Aorta (tissue), 5 donors: Measurements from ENCODE around the gene TOX3. TPM values are rescaled to one million over a fixed set of nuclear protein-coding genes. Genes with fewer than 3 reads are reported as not detected.

ENCODE experiments used
- ATAC-seq: fragments of 200-7000 bp; cut with Tn5 transposase; one replicate; pipeline ENCODE4 v1.9.1; 2022; ENCODE audit warnings: moderate library complexity; ENCODE audit not compliant: low FRiP score
- DNase-seq, 2 donors: peaks; one replicate each; pipeline ENCODE4 v3.0.0-alpha.2; 2020
- H3K27ac ChIP-seq, 2 donors: one replicate each; pipeline ENCODE4 v1.5.1; 2013; ENCODE audit warnings: low read length in 2 of 2, mild to moderate bottlenecking in 2 of 2, moderate library complexity in 2 of 2, control low read depth in 1 of 2, inconsistent platforms in 1 of 2, low read depth in 1 of 2
- H3K27me3 ChIP-seq, 2 donors: one replicate each; pipeline ENCODE4 v1.6.1; 2013; ENCODE audit warnings: control low read depth in 1 of 2, low read length in 1 of 2, mild to moderate bottlenecking in 1 of 2, moderate library complexity in 1 of 2; ENCODE audit not compliant: insufficient read depth in 2 of 2, control insufficient read depth in 1 of 2
- H3K36me3 ChIP-seq, 2 donors: one replicate each; pipeline ENCODE4 v1.6.1; 2013; ENCODE audit warnings: control low read depth in 1 of 2, low read length in 1 of 2, mild to moderate bottlenecking in 1 of 2; ENCODE audit not compliant: insufficient read depth in 2 of 2, control insufficient read depth in 1 of 2
- H3K4me1 ChIP-seq, 2 donors: one replicate each; pipeline ENCODE4 v1.6.1; 2013; ENCODE audit warnings: low read length in 2 of 2, control low read depth in 1 of 2, mild to moderate bottlenecking in 1 of 2, moderate library complexity in 1 of 2; ENCODE audit not compliant: insufficient read depth in 2 of 2, control insufficient read depth in 1 of 2
- H3K4me3 ChIP-seq, 2 donors: one replicate each; pipeline ENCODE4 v1.5.1; 2013; ENCODE audit warnings: low read length in 2 of 2, control low read depth in 1 of 2, mild to moderate bottlenecking in 1 of 2
- H3K9me3 ChIP-seq: one replicate; pipeline ENCODE4 v1.6.1; 2013; ENCODE audit warnings: mild to moderate bottlenecking, low read length; ENCODE audit not compliant: control insufficient read depth
- WGBS, 2 donors: extraction: QIAGEN DNeasy Blood & Tissue Kit; methylation state at CpG; one replicate each; pipeline ENCODE4 v1.1.7; 2013; 5-methylcytosine and 5-hydroxymethylcytosine counted together
- intact Hi-C, 2 donors: fragments of 100-400 bp; cut with DNase I; formaldehyde crosslinking; loops; one replicate each; pipeline versions ENCODE4 v1.14.2 to v1.15.0; 2022
- polyA plus RNA-seq, 2 donors: library from polyadenylated mRNA; stranded (reverse); fragments of 200-250 nt; gene quantifications; one replicate each; pipeline ENCODE4 v1.2.3, GENCODE V29; 2013
- total RNA-seq, 2 donors: library from RNA; stranded (reverse); fragmentation: NEBNext Ultra II Directional; extraction: Animal tissue kit (Norgen Biotek cat#: 25700); gene quantifications; one replicate each; pipeline ENCODE4 v1.2.1, GENCODE V29; 2021
- donor health status: healthy with polysubstance abuse.
- donor health status: Bipolar disorder and iron deficiency.
- donor health status: DM: no; HTN: no; CAD: no.
- donor health status: DM: no; HTN: no; CAD: no.
- donor health status: DM: yes; HTN: yes; CAD: no.

The TOX3 gene
- total and polyA plus RNA-seq, 4 donors = 1.3 TPM; not detected in 3

DNA sequence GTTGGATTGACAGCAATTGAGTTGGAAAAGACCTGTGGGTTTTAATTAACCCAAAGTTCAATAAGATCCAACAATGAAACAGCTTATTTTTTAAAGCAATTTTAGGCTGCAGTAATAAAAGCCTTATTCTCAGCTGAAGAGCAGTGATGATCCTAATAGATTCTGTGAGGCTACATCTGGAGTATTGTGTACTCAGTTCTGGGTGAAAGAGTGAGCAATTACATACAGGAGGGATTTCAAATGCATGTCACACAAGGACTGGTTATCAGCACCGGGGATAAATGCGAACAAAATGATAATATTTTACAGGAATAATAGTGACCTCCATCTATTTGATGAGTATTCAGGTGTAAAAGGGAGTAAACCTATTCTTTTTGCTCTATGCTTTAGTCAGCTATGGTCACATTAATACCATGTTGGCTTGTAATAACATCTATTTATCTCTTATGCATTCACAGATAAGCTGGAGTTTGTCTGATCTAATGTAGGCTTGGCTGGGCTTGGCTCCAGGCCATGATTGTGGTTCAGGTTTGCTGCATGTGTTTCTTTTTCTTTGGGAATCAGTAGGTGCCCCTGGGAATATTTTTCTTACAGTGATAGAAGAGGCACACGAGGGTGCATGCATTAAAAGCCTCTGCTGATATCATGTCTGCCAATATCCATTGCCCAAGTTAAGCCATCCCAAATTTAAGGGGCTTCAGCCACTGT lies 22.2 kb upstream of the TOX3 start:
- Histone ChIP-seq H3K27me3 (no peaks in the 10 kb centered on the region), H3K9me3 (peaks cover 2% of the 10 kb centered on the region), H3K4me1 (no peaks in the 10 kb centered on the region), H3K27ac (no peak overlapping the region), H3K36me3 (no peaks in the 10 kb centered on the region), H3K4me3 (no peak overlapping the region)
- WGBS, 2 donors = 50% methylated on average over 3 of the region's 3 CpGs
- ATAC-seq (no peak), DNase-seq (no peak)
- intact Hi-C loops = no loop called here

DNA sequence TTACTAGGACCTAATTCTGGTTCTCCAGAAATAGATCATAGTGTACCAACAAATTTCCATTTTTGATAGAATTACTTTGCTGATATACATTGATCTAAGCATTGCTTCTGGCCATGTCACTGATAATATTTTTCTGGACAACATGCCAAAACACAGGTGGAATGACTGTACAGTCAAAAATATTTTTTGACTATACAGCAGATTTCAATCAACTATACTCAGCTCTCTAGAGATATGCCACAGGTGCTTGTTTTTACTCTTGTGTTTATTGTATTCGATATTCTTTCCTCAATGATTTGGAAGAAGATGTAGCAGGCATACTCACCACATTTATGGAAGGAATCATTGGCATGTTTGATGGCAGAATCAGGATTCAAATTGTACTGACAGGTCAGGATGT lies 21.6 kb upstream of the TOX3 start:
- WGBS, 2 donors = 87 to 89% methylated on average over 1 of the region's 1 CpG
- intact Hi-C loops = no loop called here

DNA sequence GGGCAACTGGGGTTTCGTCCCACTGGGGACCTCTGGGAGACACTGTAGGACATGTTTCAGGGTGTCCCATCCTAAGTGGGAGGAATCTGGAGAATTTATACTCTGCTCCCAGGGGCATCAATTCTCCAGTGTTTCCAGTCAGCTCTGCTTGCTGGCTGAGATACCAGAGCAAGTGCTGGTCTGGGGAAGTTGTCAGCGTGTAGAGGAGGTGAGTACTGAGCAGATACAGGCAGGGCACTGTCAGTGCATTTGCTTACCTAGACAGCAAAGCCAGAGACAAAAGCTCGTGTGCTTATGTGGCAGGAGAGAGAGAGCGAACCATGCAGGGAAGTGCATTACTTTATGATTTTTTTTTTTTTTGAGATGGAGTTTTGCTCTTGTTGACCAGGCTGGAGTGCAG lies 20.2 kb upstream of the TOX3 start:
- whole genome bisulfite sequencing, 2 donors = 66 to 80% methylated on average over 4 of the region's 4 CpGs

More for the DNA sequence above, 21.6 kb upstream of the TOX3 start:
- ATAC-seq = no peak
- Histone ChIP-seq H3K27ac (no peak overlapping the region), H3K36me3 (no peaks in the 10 kb centered on the region), H3K4me1 (no peaks in the 10 kb centered on the region), H3K9me3 (peaks cover 2% of the 10 kb centered on the region), H3K4me3 (no peak overlapping the region), H3K27me3 (no peaks in the 10 kb centered on the region)
- no peak for DNase-seq

DNA sequence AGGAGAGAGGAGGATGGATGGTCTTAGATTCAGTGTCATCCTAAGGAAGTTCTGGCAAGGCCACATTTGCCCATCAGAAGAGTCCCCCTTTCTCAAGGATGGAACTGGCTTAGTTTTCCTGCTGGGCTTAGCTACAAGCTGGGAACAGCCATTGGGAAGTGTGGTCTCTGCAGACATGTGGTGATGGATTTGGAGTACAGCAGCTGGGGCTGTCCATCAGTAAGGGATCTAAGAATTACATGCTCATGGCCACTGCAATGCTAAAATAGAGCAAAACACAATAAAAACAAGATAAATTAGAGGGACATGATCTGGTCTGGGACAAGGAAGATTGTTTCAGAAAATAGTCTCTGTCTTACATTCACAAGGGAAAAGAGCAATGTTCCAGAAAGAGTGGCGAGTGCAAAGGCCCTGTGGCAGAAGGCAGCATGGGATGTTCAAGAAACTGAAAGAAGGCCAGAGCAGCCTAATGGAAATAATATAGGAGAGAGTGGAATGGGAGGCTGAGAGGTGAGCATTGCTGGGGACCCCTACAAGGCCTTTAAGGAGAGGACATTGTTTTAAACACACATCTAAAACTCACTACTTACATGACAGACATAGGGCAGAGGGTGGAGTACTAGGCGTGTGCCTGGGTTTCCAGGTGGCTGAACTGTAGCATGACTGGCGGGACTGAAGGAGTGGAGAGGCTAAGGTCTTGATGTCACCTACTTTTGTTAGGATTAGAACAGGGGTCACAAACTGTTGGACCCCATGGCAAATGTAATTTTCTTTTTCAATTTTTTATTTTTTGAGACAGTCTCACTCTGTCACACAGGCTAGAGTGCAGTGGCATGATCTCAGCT lies 17.0 kb upstream of the TOX3 start:
- WGBS, 2 donors = 85 to 89% methylated on average over 3 of the region's 3 CpGs

More for the DNA sequence above, 20.2 kb upstream of the TOX3 start:
- intact Hi-C loops = no loop called here
- no peaks in the 10 kb centered on the region for H3K4me1 ChIP-seq
- no peak overlapping the region for H3K27ac ChIP-seq
- no peak overlapping the region for H3K4me3 ChIP-seq
- DNase-seq (no peak), ATAC-seq (no peak)
- peaks cover 2% of the 10 kb centered on the region for H3K9me3 ChIP-seq
- no peaks in the 10 kb centered on the region for H3K27me3 ChIP-seq
- no peaks in the 10 kb centered on the region for H3K36me3 ChIP-seq

DNA sequence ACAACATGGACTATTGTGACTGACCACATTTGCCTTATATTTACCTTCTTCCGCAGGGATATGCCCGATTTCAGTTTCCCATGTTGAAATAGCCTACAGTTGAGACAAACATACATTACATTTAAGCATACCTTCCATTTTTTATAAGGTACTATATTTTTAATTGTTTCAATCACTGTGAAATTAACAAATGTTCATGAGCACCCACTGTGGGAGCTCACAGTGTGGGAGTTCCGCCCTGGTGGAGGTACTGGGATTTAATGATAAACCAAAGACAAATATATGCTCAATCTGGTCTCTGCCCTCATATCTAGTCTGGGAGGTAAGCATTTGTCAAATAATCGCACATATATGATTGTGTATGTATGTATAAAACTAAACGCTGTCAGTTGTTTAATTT lies 15.8 kb upstream of the TOX3 start:
- Histone ChIP-seq H3K27me3 (no peaks in the 10 kb centered on the region), H3K36me3 (no peaks in the 10 kb centered on the region), H3K4me3 (no peak overlapping the region), H3K4me1 (no peaks in the 10 kb centered on the region), H3K27ac (no peak overlapping the region), H3K9me3 (no peaks in the 10 kb centered on the region)
- no peak for DNase-seq
- intact Hi-C loops = no loop called here
- ATAC-seq = no peak
- WGBS, 2 donors = 86 to 89% methylated on average over 5 of the region's 5 CpGs

More for the DNA sequence above, 17.0 kb upstream of the TOX3 start:
- ATAC-seq = no peak
- H3K4me3 ChIP-seq = no peak overlapping the region
- no peak overlapping the region for H3K27ac ChIP-seq
- no peaks in the 10 kb centered on the region for H3K36me3 ChIP-seq
- H3K4me1 ChIP-seq = no peaks in the 10 kb centered on the region
- no peak for DNase-seq
- intact Hi-C loops = no loop called here
- no peaks in the 10 kb centered on the region for H3K27me3 ChIP-seq
- no peaks in the 10 kb centered on the region for H3K9me3 ChIP-seq

DNA sequence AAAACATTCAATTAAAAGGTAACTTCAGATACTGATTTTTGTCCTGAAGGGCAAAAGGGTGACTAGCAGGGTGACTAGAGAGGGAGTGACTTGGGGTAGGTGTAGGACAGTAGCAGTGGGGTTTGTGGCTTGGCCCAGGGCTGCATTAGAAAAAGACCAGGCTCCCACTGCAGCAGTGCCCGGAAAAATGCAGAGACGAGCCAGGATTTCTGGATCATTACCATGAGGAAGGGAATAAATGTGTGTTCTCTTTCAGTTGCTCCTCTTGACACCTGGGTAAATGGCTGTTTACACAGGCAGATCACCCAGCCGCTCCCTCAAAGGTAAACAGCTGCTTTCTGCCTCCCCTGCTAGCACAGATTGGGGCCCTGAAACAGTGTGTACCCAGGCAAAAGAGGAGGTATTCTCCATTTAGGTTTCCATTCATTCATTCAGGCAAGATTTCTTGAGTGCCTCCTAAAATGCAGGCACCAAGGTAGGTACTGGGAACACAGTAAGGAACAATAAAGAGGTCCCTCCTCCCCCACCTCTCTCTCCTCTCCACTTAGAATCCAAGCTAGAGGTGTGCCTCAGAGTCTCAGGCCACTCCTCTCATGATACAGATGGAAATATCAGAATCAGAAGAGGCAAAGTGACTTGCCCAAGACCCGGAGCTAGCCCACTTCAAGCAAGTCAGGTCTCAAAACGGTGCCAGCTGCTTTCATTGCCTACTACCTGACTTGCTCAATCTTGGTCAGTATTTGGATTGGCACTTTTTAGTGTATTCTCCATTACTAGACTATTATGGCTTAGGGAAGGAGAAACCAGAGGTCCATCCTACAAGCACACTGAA lies 15.2 kb upstream of the TOX3 start:
- ATAC-seq = no peak
- Histone ChIP-seq H3K4me1 (no peaks in the 10 kb centered on the region), H3K27me3 (no peaks in the 10 kb centered on the region), H3K36me3 (no peaks in the 10 kb centered on the region), H3K4me3 (no peak overlapping the region), H3K27ac (no peak overlapping the region), H3K9me3 (peaks cover 1% of the 10 kb centered on the region)
- no peak for DNase-seq
- 32 to 45% methylated on average over 5 of the region's 5 CpGs for WGBS, 2 donors
- intact Hi-C loops = no loop called here

DNA sequence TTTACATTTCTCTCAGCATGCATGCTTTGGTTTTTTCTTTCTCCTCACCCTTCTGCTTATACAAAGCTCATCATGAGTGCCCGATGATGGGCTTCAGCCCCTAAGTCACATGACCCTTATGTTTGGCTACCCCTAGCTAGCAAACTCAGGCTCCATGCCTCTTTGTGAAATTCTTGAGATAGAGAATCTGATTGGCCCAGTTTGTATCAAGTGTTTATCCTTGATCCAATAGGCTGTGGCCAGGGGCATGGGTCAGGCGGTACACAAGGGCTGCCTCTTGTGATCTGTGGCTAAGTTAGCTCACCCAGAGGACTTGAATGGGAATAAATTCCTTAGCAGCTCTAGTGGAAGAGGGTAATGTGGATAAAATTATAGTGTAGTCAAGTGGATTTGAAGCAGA lies 11.5 kb upstream of the TOX3 start:
- Histone ChIP-seq H3K36me3 (no peaks in the 10 kb centered on the region), H3K4me1 (no peaks in the 10 kb centered on the region), H3K27ac (no peak overlapping the region), H3K27me3 (no peaks in the 10 kb centered on the region), H3K9me3 (peaks cover 3% of the 10 kb centered on the region), H3K4me3 (no peak overlapping the region)
- WGBS, 2 donors = 86 to 92% methylated on average over 2 of the region's 2 CpGs
- DNase-seq = no peak
- intact Hi-C loops = no loop called here
- ATAC-seq = no peak

DNA sequence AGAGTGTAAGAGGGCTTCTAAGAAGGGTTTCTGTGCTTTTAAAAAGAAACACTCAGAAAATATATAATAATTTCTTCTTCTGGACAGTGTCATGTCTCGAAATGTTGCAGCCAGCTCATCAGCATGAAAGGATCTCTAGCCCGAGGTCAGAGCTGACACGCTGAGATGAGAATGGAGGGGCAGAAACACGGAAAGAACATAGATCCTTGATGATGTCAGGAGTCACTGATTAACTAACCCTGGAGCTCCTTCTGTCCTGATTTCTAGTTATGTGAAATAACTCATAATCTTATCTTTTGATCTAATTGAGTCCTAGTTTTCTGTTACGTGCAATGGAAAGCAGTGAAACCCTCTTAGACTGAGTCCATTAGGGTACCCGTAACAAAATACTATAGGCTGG lies 10.3 kb upstream of the TOX3 start:
- Histone ChIP-seq H3K9me3 (peaks cover 3% of the 10 kb centered on the region), H3K27me3 (no peaks in the 10 kb centered on the region), H3K4me1 (no peaks in the 10 kb centered on the region), H3K4me3 (no peak overlapping the region), H3K36me3 (no peaks in the 10 kb centered on the region), H3K27ac (no peak overlapping the region)
- intact Hi-C loops = no loop called here
- ATAC-seq (no peak), DNase-seq (no peak)
- 70 to 84% methylated on average over 6 of the region's 6 CpGs for WGBS, 2 donors
